OCI-LY3 (cell line): Measurements from ENCODE around the gene PAK5.

Experiments
- EZH2phosphoT487 ChIP-seq: fragments of 200-600 bp; shearing (Covaris generic); IDR thresholded peaks from 2 replicates; pipeline ENCODE4 v1.6.1; 2018; ENCODE audit warnings: antibody characterized with exemption, mixed run types, low read depth
- TF ChIP-seq, protein P1 (sequence below): fragments of 200-600, 300-600 bp; sonication (generic); IDR thresholded peaks from 2 replicates; pipeline ENCODE4 v1.5.1; 2014; ENCODE audit warnings: antibody characterized with exemption, low read length, low read depth

DNA sequence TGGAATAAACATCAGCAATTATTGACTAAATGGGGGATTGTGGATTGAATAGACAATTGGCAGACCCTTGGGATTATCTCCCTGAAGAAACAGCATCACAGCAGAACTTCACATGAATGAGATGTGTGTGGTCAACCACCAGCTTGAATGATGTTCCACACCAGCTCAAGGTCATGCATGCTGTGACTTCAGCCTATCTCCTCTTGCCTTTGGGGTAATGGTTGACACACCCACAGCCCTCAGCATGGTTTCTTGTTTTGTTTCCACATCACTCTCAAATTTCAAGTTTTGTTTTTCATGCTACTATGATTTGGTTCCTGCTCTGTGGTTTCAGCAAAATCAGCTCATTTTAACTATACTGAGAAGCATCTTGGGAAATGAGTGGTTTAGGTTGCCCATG lies 94.3 kb downstream of the PAK5 start:
- TF ChIP-seq, protein P1, sequence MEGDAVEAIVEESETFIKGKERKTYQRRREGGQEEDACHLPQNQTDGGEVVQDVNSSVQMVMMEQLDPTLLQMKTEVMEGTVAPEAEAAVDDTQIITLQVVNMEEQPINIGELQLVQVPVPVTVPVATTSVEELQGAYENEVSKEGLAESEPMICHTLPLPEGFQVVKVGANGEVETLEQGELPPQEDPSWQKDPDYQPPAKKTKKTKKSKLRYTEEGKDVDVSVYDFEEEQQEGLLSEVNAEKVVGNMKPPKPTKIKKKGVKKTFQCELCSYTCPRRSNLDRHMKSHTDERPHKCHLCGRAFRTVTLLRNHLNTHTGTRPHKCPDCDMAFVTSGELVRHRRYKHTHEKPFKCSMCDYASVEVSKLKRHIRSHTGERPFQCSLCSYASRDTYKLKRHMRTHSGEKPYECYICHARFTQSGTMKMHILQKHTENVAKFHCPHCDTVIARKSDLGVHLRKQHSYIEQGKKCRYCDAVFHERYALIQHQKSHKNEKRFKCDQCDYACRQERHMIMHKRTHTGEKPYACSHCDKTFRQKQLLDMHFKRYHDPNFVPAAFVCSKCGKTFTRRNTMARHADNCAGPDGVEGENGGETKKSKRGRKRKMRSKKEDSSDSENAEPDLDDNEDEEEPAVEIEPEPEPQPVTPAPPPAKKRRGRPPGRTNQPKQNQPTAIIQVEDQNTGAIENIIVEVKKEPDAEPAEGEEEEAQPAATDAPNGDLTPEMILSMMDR: no peak
- no peak for TF ChIP-seq EZH2phosphoT487
